WERI-Rb-1 (cell line): ENCODE measurements around the gene SPHK2.

Experiments used
- DNase-seq: peaks from one replicate; pipeline ENCODE4 v3.0.0-alpha.2; 2020
- H3K27ac ChIP-seq: fragments of 250-450 bp; sonication (Bioruptor Pico); 2 replicates; pipeline ENCODE4 v1.5.1; 2020; ENCODE audit warnings: mild to moderate bottlenecking, moderate library complexity
- H3K27me3 ChIP-seq: fragments of 250-450 bp; sonication (Bioruptor Pico); 2 replicates; pipeline ENCODE4 v1.5.1; 2021; ENCODE audit warnings: mild to moderate bottlenecking, low read depth, moderate library complexity; ENCODE audit not compliant: insufficient read depth, severe bottlenecking
- H3K36me3 ChIP-seq: fragments of 250-450 bp; sonication (Bioruptor Pico); 2 replicates; pipeline ENCODE4 v1.5.1; 2020; ENCODE audit warnings: mild to moderate bottlenecking, moderate library complexity
- H3K4me3 ChIP-seq: 2 replicates; pipeline ENCODE4 v1.5.1; 2011; ENCODE audit warnings: low read depth, mild to moderate bottlenecking, control low read depth, low read length
- H3K9me3 ChIP-seq: fragments of 250-450 bp; sonication (Bioruptor Pico); 2 replicates; pipeline ENCODE4 v1.5.1; 2021; ENCODE audit warnings: mild to moderate bottlenecking, moderate library complexity; ENCODE audit not compliant: severe bottlenecking
- CTCF ChIP-seq: IDR thresholded peaks from 2 replicates; pipeline ENCODE4 v1.5.1; 2011; ENCODE audit warnings: low read depth, mild to moderate bottlenecking, control low read depth, inconsistent platforms, low read length

The SPHK2 gene

GRCh38 chr19:48578891-48579290 is 40.4 kb upstream of the SPHK2 start:
- no peak for TF ChIP-seq CTCF
- DNase-seq: no peak
- no peak overlapping the region for H3K27ac ChIP-seq

GRCh38 chr19:48582168-48582567 is 37.1 kb upstream of the SPHK2 start:
- H3K27ac ChIP-seq: no peak overlapping the region
- DNase-seq: no peak
- no peak for TF ChIP-seq CTCF

More at GRCh38 chr19:48578891-48579290, 40.4 kb upstream of the SPHK2 start:
- Histone ChIP-seq H3K4me3 (no peak overlapping the region), H3K36me3 (no peaks in the 10 kb centered on the region), H3K27me3 (no peaks in the 10 kb centered on the region), H3K9me3 (no peaks in the 10 kb centered on the region)

GRCh38 chr19:48587387-48587786 is 31.9 kb upstream of the SPHK2 start:
- Histone ChIP-seq H3K27me3 (no peaks in the 10 kb centered on the region), H3K4me3 (no peak overlapping the region), H3K27ac (no peak overlapping the region), H3K9me3 (no peaks in the 10 kb centered on the region), H3K36me3 (no peaks in the 10 kb centered on the region)
- no peak for TF ChIP-seq CTCF
- DNase-seq: no peak

More at GRCh38 chr19:48582168-48582567, 37.1 kb upstream of the SPHK2 start:
- no peak overlapping the region for H3K4me3 ChIP-seq
- no peaks in the 10 kb centered on the region for H3K36me3 ChIP-seq
- no peaks in the 10 kb centered on the region for H3K9me3 ChIP-seq
- H3K27me3 ChIP-seq: no peaks in the 10 kb centered on the region

DNA sequence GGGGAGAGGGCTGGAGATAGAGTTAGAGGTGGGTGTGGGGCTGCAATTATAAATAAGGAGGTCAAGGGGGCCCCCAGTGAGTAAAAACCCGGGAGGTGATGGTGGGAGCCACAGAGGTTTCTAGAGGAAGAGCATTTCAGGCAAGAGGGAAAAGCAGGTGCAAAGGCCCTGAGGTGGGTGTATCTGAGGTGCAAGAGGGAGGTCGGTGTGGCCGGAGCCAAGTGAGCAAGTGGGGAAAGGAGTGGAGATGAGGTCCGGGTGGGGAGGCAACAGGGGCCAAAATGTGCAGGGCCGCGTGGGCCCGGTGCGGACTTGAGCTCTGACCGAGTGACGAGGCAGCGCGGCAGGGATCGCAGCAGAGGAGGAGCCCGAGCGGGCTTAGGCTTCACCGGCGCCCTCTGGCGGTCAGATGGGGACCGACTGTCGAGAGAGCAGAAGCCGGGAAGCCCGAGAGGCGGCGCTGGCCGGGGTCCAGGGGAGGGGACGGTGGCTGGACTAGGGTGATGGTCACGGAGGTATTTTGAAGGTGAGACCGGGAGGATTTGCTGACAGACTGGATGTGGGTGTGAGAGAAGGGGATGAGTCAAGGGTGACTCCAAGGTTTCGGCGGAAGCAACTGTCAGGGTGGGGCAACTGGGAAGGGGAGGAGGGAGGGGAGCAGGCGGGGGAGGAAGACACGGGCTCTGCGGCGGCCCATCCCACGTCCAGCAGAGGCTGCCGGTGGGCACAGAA is 30.5 kb upstream of the SPHK2 start:
- TF ChIP-seq CTCF: peak; percentile 91
- Histone ChIP-seq H3K9me3 (no peaks in the 10 kb centered on the region), H3K27ac (no peak overlapping the region), H3K27me3 (no peaks in the 10 kb centered on the region), H3K4me3 (peak overlapping the region; percentile 39), H3K36me3 (no peaks in the 10 kb centered on the region)
- peak; percentile 86 for DNase-seq

- Histone ChIP-seq H3K27me3 (no peaks in the 10 kb centered on the region), H3K9me3 (no peaks in the 10 kb centered on the region), H3K27ac (no peak overlapping the region), H3K4me3 (no peak overlapping the region), H3K36me3 (no peaks in the 10 kb centered on the region)
- no peak for TF ChIP-seq CTCF
- no peak for DNase-seq
Observed at GRCh38 chr19:48591021-48591420, 28.3 kb upstream of the SPHK2 start.

GRCh38 chr19:48595171-48595570 is 24.1 kb upstream of the SPHK2 start:
- H3K27me3 ChIP-seq: no peaks in the 10 kb centered on the region
- DNase-seq: no peak
- H3K9me3 ChIP-seq: no peaks in the 10 kb centered on the region
- TF ChIP-seq CTCF: no peak
- no peak overlapping the region for H3K27ac ChIP-seq
- H3K36me3 ChIP-seq: no peaks in the 10 kb centered on the region
- H3K4me3 ChIP-seq: no peak overlapping the region
